Neural cell (in vitro differentiated cells): ENCODE results near the gene RAD51B. TPM values are rescaled to one million over a fixed set of nuclear protein-coding genes. Genes with fewer than 3 reads are reported as not detected.

Experiments
- H2AFZ ChIP-seq: fragments of 200-600, 300-800 bp; sonication (generic), shearing (Covaris generic); 2 replicates; pipeline ENCODE4 v1.6.0; 2014; ENCODE audit warnings: low read depth, mild to moderate bottlenecking, antibody characterized with exemption, low read length, moderate library complexity
- H3F3A ChIP-seq: fragments of 200-600 bp; shearing (Covaris generic); 2 replicates; pipeline ENCODE4 v1.6.1; 2016; ENCODE audit warnings: mild to moderate bottlenecking, moderate library complexity, mixed read lengths, antibody characterized with exemption, low read length; ENCODE audit not compliant: insufficient read depth, poor library complexity, severe bottlenecking
- H3K27ac ChIP-seq: fragments of 200-600, 300-800 bp; sonication (generic), shearing (Covaris generic); 2 replicates; pipeline ENCODE4 v1.5.1; 2014; ENCODE audit warnings: mild to moderate bottlenecking, low read length, moderate library complexity
- H3K27me3 ChIP-seq: fragments of 300-800, 200-600 bp; sonication (generic), shearing (Covaris generic); 2 replicates; pipeline ENCODE4 v1.6.0; 2014; ENCODE audit warnings: mild to moderate bottlenecking, low read depth, low read length, moderate library complexity; ENCODE audit not compliant: insufficient read depth
- H3K36me3 ChIP-seq: fragments of 300-800, 200-600 bp; sonication (generic), shearing (Covaris generic); 2 replicates; pipeline ENCODE4 v1.5.1; 2014; ENCODE audit warnings: mild to moderate bottlenecking, antibody characterized with exemption, low read length, moderate library complexity; ENCODE audit not compliant: insufficient read depth
- H3K4me2 ChIP-seq: fragments of 300-800, 200-600 bp; sonication (generic), shearing (Covaris generic); 2 replicates; pipeline ENCODE4 v1.6.0; 2014; ENCODE audit warnings: mild to moderate bottlenecking, low read length
- H3K4me3 ChIP-seq: fragments of 300-800, 200-600 bp; sonication (generic), shearing (Covaris generic); 2 replicates; pipeline ENCODE4 v1.5.1; 2014; ENCODE audit warnings: mild to moderate bottlenecking, low read length, moderate library complexity
- H3K79me2 ChIP-seq: fragments of 200-600 bp; shearing (Covaris generic); replicated peaks from 2 replicates; pipeline ENCODE4 v1.6.0; 2014; ENCODE audit warnings: mild to moderate bottlenecking, low read length, moderate library complexity; ENCODE audit not compliant: insufficient read depth
- H3K9ac ChIP-seq: fragments of 300-800, 200-600 bp; sonication (generic), shearing (Covaris generic); 2 replicates; pipeline ENCODE4 v1.6.1; 2016; ENCODE audit warnings: mild to moderate bottlenecking, low read length, mixed read lengths
- H3K9me2 ChIP-seq: fragments of 200-600 bp; shearing (Covaris generic); 2 replicates; pipeline ENCODE4 v1.6.1; 2016; ENCODE audit warnings: mild to moderate bottlenecking, low read length, mixed read lengths; ENCODE audit not compliant: insufficient read depth
- H3K9me3 ChIP-seq: fragments of 200-600, 300-800 bp; sonication (generic), shearing (Covaris generic); 2 replicates; pipeline ENCODE4 v1.6.1; 2016; ENCODE audit warnings: mild to moderate bottlenecking, mixed run types, low read length, moderate library complexity, mixed read lengths
- H4K20me1 ChIP-seq: fragments of 200-600 bp; shearing (Covaris generic); 2 replicates; pipeline ENCODE4 v1.6.1; 2016; ENCODE audit warnings: mild to moderate bottlenecking, mixed run types; ENCODE audit not compliant: insufficient read depth
- EP300 ChIP-seq: fragments of 450-650 bp; conservative IDR thresholded peaks from 2 replicates; pipeline ENCODE4 v1.6.1; 2014; ENCODE audit warnings: antibody characterized with exemption, mild to moderate bottlenecking, moderate library complexity; ENCODE audit not compliant: poor library complexity, severe bottlenecking
- EZH2 ChIP-seq: fragments of 200-600, 300-800 bp; shearing (Covaris generic), sonication (generic); IDR thresholded peaks from 2 replicates; pipeline ENCODE4 v1.6.1; 2014; ENCODE audit warnings: antibody characterized with exemption, low read length, borderline replicate concordance, mild to moderate bottlenecking; ENCODE audit not compliant: insufficient read depth, poor library complexity, severe bottlenecking
- MXI1 ChIP-seq: fragments of 450-650 bp; conservative IDR thresholded peaks from 2 replicates; pipeline ENCODE4 v1.6.1; 2014; ENCODE audit warnings: antibody characterized with exemption, mild to moderate bottlenecking; ENCODE audit not compliant: poor library complexity, severe bottlenecking
- POLR2AphosphoS5 ChIP-seq: IDR thresholded peaks from 2 replicates; pipeline ENCODE4 v1.6.1; 2012
- RAD21 ChIP-seq: fragments of 450-650 bp; conservative IDR thresholded peaks from 2 replicates; pipeline ENCODE4 v1.6.1; 2014; ENCODE audit warnings: antibody characterized with exemption, mild to moderate bottlenecking, moderate library complexity
- SMC3 ChIP-seq: fragments of 450-650 bp; conservative IDR thresholded peaks from 2 replicates; pipeline ENCODE4 v1.6.1; 2014; ENCODE audit warnings: antibody characterized with exemption, mild to moderate bottlenecking, moderate library complexity; ENCODE audit not compliant: poor library complexity
- TAF1 ChIP-seq: IDR thresholded peaks from 2 replicates; pipeline ENCODE4 v1.6.1; 2012; ENCODE audit warnings: low read depth
- polyA plus RNA-seq: library from polyadenylated mRNA; depleted of rRNA; stranded (reverse); fragments of >200 nt; gene quantifications from 2 replicates; pipeline ENCODE4 v1.2.3, GENCODE V29; 2014
- TF ChIP-seq, protein P1 (sequence below): fragments of 450-650 bp; IDR thresholded peaks from 2 replicates; pipeline ENCODE4 v1.5.1; 2014; ENCODE audit warnings: antibody characterized with exemption, mild to moderate bottlenecking, moderate library complexity; ENCODE audit not compliant: poor library complexity, severe bottlenecking
- TF ChIP-seq, protein P2 (sequence below): IDR thresholded peaks from 2 replicates; pipeline ENCODE4 v1.6.1; 2012; ENCODE audit warnings: borderline replicate concordance

RAD51B gene
- polyA plus RNA-seq, 1 donor from 2014 or later = 3.1 TPM

DNA sequence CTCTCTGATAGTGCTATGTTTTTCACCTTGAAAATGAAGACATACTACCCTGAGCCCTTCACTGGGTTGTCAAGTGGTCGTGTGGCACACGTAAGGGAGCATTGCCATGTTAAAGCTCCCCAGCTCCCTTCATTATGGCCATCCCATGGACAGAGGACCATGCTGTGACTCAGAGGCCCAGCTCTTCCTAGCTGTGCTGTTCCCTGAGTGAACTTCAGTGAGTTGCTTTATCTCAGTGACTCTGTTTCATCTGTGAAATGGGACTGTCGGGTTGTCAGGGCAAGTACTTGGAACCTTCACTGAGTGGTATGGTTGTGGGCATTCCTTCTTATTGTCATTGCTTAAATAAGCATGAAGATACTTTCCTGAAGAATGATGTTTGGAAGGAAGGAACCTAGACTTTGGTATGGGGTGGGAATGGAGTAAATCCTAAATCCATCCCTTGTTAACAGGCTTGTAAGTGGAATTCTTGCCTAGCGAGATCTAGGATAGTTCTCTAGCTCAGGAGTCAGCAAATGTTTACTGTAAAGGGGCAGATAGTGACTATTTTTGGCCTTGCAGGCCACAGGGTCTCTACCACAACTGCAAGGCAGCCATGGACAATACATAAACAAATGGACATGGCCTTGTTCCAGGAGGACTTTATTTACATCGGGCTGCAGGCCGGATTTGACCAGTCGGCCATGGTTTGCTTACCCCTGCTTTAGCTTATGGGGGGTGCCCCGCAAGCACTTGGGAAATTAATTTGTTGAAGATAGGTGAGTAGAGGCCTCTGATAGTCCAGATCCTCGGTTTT is 689.8 kb downstream of the RAD51B start:
- no peak for TF ChIP-seq SMC3
- no peak for TF ChIP-seq POLR2AphosphoS5
- no peak for TF ChIP-seq EP300
- TF ChIP-seq TAF1 = no peak
- Histone ChIP-seq H3K4me3 (no peak overlapping the region), H3K9ac (no peak overlapping the region), H2AFZ (no peak overlapping the region), H3K36me3 (no peaks in the 10 kb centered on the region), H3K4me2 (no peak overlapping the region), H3F3A (no peaks in the 10 kb centered on the region), H4K20me1 (no peaks in the 10 kb centered on the region), H3K9me3 (no peaks in the 10 kb centered on the region), H3K27me3 (no peaks in the 10 kb centered on the region), H3K27ac (no peak overlapping the region), H3K79me2 (no peaks in the 10 kb centered on the region), H3K9me2 (no peaks in the 10 kb centered on the region)

DNA sequence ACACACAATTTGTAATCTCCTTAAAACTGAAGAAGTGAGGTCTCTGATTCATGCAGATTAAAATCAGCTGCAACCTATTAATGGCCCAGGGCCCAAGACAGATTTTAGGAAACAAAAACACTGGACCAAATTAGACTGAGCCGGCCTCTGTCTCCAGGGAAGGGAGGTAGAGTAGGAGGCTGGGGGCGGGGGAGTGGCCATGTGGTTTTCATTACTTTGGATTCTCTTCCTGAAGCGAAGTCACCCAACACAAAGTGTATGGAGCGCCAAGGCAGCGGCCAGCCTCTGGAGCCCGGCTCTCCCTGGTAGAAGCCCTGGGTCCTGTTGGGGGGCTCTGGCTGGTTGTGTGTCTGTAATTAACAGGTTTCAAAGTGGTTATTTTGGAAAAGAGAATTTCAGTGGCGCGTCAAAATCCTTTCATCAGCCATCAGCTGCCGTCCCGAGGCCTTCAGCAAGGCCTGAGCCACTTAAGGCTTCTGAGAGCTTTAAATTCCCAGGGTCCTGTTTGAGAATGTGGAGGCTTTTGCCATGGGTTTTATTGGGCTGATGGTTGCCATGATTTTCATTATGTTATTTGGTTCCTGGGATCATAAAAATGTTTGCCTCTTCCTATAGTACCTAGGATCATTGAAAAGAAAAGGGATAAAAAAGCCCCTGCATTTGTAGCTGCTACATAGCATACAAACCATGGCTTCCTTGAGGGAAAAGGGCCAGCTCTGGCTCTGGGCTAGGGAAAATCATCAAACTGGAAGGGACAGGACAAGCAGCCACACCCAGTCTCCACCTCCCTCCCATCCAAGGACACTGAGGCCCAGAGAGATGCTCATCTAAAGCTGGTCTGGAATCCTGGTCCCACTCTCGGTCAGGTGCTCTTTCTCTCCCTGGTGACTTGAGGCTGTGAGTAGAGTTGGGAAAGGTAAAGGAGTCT is 690.9 kb downstream of the RAD51B start:
- no peak overlapping the region for H3K4me2 ChIP-seq

More for the DNA sequence above, 690.9 kb downstream of the RAD51B start:
- H3K79me2 ChIP-seq = no peaks in the 10 kb centered on the region
- H3K9me3 ChIP-seq = no peaks in the 10 kb centered on the region
- no peaks in the 10 kb centered on the region for H3K36me3 ChIP-seq
- TF ChIP-seq EP300 (no peak), MXI1 (no peak), RAD21 (no peak), TAF1 (no peak), SMC3 (no peak), EZH2 (no peak), POLR2AphosphoS5 (no peak)
- TF ChIP-seq, protein P1, sequence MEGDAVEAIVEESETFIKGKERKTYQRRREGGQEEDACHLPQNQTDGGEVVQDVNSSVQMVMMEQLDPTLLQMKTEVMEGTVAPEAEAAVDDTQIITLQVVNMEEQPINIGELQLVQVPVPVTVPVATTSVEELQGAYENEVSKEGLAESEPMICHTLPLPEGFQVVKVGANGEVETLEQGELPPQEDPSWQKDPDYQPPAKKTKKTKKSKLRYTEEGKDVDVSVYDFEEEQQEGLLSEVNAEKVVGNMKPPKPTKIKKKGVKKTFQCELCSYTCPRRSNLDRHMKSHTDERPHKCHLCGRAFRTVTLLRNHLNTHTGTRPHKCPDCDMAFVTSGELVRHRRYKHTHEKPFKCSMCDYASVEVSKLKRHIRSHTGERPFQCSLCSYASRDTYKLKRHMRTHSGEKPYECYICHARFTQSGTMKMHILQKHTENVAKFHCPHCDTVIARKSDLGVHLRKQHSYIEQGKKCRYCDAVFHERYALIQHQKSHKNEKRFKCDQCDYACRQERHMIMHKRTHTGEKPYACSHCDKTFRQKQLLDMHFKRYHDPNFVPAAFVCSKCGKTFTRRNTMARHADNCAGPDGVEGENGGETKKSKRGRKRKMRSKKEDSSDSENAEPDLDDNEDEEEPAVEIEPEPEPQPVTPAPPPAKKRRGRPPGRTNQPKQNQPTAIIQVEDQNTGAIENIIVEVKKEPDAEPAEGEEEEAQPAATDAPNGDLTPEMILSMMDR = no peak
- TF ChIP-seq, protein P2, sequence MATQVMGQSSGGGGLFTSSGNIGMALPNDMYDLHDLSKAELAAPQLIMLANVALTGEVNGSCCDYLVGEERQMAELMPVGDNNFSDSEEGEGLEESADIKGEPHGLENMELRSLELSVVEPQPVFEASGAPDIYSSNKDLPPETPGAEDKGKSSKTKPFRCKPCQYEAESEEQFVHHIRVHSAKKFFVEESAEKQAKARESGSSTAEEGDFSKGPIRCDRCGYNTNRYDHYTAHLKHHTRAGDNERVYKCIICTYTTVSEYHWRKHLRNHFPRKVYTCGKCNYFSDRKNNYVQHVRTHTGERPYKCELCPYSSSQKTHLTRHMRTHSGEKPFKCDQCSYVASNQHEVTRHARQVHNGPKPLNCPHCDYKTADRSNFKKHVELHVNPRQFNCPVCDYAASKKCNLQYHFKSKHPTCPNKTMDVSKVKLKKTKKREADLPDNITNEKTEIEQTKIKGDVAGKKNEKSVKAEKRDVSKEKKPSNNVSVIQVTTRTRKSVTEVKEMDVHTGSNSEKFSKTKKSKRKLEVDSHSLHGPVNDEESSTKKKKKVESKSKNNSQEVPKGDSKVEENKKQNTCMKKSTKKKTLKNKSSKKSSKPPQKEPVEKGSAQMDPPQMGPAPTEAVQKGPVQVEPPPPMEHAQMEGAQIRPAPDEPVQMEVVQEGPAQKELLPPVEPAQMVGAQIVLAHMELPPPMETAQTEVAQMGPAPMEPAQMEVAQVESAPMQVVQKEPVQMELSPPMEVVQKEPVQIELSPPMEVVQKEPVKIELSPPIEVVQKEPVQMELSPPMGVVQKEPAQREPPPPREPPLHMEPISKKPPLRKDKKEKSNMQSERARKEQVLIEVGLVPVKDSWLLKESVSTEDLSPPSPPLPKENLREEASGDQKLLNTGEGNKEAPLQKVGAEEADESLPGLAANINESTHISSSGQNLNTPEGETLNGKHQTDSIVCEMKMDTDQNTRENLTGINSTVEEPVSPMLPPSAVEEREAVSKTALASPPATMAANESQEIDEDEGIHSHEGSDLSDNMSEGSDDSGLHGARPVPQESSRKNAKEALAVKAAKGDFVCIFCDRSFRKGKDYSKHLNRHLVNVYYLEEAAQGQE = no peak
- H3F3A ChIP-seq = no peaks in the 10 kb centered on the region
- no peak overlapping the region for H3K9ac ChIP-seq
- no peak overlapping the region for H2AFZ ChIP-seq
- no peaks in the 10 kb centered on the region for H4K20me1 ChIP-seq
- H3K9me2 ChIP-seq = no peaks in the 10 kb centered on the region
- no peaks in the 10 kb centered on the region for H3K27me3 ChIP-seq
- no peak overlapping the region for H3K4me3 ChIP-seq
- H3K27ac ChIP-seq = no peak overlapping the region
